Measurements from ENCODE around the gene FARS2. TPM values are rescaled to one million over a fixed set of nuclear protein-coding genes. Genes with fewer than 3 reads are reported as not detected.
"Not testable (repeated sequence)": the region's sequence is repeated elsewhere in the genome, so short reads cannot be mapped to it uniquely, and the experiment has no call there.

FARS2 gene
- total RNA-seq, 1 donor from 2014 or later, result 21.9 TPM

DNA sequence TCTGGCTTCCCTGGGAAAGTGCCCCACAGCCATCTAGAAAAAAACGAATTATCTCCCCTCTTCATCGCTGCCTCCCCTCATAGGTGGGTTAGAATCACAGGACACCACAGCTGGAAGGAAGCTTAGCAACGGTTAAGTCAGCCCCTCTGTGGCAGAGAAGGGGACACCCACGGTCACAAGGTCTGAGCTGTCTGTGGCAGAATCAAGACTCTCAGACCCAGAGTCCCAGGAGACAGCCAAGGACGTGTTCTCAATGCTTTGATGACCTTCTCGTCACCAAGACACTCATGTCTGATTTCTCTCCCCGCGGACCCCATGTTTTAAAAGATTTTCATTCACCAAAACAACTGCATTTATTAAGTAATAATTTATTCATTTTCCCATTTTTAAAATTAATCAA, 523.9 kb downstream of the FARS2 start:
- no peak for DNase-seq (ENCODE audit: extremely low spot score, unreplicated experiment)
- Mint-ChIP-seq H3K4me1 (ENCODE audit: unreplicated experiment) (peaks cover 12% of the 10 kb centered on the region), H3K4me3 (no peak overlapping the region), H3K9me3 (no peaks in the 10 kb centered on the region), H3K27me3 (peaks cover 43% of the 10 kb centered on the region), H3K36me3 (peaks cover 4% of the 10 kb centered on the region), H3K27ac (no peak overlapping the region)
- TF ChIP-seq, protein P1, sequence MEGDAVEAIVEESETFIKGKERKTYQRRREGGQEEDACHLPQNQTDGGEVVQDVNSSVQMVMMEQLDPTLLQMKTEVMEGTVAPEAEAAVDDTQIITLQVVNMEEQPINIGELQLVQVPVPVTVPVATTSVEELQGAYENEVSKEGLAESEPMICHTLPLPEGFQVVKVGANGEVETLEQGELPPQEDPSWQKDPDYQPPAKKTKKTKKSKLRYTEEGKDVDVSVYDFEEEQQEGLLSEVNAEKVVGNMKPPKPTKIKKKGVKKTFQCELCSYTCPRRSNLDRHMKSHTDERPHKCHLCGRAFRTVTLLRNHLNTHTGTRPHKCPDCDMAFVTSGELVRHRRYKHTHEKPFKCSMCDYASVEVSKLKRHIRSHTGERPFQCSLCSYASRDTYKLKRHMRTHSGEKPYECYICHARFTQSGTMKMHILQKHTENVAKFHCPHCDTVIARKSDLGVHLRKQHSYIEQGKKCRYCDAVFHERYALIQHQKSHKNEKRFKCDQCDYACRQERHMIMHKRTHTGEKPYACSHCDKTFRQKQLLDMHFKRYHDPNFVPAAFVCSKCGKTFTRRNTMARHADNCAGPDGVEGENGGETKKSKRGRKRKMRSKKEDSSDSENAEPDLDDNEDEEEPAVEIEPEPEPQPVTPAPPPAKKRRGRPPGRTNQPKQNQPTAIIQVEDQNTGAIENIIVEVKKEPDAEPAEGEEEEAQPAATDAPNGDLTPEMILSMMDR (conservative IDR thresholded peaks at IDR 0.05), result no peak

DNA sequence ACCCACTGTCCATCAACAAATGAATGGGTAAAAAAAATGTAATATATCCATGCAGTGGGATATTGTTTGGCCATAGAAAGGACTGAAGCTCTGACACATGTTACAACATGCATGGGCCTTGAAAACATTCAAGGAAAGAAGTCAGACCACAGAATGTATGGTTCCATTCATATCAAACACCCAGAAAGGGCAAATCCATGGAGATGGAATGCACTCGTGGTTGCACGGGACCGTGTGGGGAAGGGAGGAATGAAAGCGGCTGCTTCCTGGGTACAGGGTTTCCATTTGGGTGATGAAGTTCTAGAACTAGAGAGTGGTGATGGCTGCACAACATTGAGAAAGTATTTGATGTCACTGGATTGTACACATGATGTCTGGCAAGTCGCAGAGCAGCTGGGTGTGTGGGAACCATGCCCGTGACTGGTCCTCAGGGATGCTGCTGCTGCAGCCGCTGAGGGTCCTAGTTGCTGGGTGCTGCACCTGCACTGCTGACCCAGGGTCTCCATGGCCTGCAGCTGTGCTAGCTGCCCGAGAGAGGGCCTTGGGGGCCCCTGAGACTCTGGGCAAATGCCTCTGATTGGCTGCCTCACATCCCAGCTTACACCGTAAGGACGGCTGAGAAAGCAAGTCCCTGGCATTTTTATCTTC, 525.1 kb downstream of the FARS2 start:
- no peak for DNase-seq (ENCODE audit: extremely low spot score, unreplicated experiment)
- Mint-ChIP-seq H3K4me3 (no peak overlapping the region), H3K9me3 (no peaks in the 10 kb centered on the region), H3K27ac (no peak overlapping the region), H3K36me3 (peaks cover 4% of the 10 kb centered on the region), H3K27me3 (peaks cover 45% of the 10 kb centered on the region), H3K4me1 (ENCODE audit: unreplicated experiment) (peaks cover 12% of the 10 kb centered on the region)
- TF ChIP-seq, protein P1 (conservative IDR thresholded peaks at IDR 0.05), result no peak

DNA sequence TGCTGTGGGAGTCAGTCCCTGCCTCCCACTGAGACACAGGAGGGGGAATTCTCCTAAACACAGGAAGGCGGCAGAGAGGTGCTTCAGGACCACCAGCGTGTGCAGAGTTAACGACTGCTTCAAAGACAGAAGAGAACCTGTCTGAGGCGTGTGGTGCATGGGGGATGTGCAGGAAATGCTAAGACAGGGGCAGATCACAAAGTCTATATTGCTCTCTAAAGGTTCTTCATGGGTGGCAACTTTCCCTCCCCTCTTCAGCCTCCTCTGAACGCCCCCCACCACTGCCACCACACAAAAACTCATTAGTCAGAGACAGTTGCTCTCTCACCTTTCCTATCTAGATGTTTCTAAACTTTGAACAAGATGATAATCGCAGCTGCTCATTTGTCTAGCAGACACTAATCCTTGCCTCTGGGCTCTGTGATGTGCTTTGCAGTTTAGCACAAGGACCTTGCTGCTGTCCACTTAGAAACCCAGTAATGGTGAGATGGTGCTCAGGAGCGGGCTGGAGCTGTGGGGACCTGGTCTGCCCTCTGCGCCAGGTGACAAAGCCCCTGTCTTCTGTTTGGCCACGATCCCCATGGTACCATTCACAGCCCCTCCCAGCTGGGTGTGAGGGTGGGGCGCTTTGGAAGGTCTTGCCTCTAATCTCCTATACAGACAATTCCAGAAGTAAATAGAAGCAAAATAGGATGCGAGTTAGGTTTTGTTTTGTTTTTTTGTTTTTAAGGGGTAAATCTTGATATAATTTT, 525.8 kb downstream of the FARS2 start:
- Mint-ChIP-seq H3K9me3 (peaks cover under 1% of the 10 kb centered on the region), H3K27ac (no peak overlapping the region), H3K4me3 (no peak overlapping the region), H3K27me3 (peaks cover 50% of the 10 kb centered on the region), H3K36me3 (peaks cover 4% of the 10 kb centered on the region), H3K4me1 (ENCODE audit: unreplicated experiment) (peaks cover 12% of the 10 kb centered on the region)
- TF ChIP-seq, protein P1 (conservative IDR thresholded peaks at IDR 0.05), result no peak
- no peak for DNase-seq (ENCODE audit: extremely low spot score, unreplicated experiment)

DNA sequence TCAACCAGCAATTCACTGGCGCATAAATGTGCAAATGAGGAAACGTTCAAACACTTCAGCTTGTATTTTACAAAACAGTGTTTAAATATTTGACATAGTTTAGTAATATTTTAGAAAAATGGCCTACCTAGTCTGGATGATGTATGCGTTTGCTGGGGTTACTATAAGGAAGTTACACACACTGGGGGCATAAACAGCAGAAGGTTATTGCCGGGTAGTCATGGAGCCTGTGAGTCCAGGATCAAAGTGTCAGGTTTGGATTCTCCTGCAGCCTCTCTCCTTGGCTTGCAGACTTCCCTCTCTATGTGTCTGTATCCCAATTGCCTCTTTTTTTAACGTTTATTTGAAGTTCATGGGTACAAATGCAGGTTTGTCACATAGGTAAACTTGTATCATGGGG, 528.1 kb downstream of the FARS2 start:
- DNase-seq (ENCODE audit: extremely low spot score, unreplicated experiment); H3K4me3 Mint-ChIP-seq; H3K36me3 Mint-ChIP-seq; H3K4me1 Mint-ChIP-seq (ENCODE audit: unreplicated experiment); H3K27ac Mint-ChIP-seq; H3K9me3 Mint-ChIP-seq: not testable (repeated sequence)
- peaks cover 54% of the 10 kb centered on the region for H3K27me3 Mint-ChIP-seq

DNA sequence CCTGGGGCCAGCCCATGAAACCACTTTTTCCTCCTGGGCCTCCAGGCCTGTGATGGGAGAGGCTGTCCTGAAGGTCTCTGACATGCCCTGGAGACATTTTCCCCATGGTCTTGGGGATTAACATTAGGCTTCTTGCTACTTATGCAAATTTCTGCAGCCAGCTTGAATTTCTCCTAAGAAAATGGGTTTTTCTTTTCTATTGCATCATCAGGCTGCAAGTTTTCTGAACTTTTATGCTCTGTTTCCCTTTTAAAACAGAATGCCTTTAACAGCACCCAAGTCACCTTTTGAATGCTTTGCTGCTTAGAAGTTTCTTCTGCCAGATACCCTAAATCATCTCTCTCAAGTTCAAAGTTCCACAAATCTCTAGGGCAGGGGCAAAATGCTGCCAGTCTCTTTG, 535.2 kb downstream of the FARS2 start:
- not testable (repeated sequence) for H3K4me1 Mint-ChIP-seq (ENCODE audit: unreplicated experiment); DNase-seq (ENCODE audit: extremely low spot score, unreplicated experiment)

DNA sequence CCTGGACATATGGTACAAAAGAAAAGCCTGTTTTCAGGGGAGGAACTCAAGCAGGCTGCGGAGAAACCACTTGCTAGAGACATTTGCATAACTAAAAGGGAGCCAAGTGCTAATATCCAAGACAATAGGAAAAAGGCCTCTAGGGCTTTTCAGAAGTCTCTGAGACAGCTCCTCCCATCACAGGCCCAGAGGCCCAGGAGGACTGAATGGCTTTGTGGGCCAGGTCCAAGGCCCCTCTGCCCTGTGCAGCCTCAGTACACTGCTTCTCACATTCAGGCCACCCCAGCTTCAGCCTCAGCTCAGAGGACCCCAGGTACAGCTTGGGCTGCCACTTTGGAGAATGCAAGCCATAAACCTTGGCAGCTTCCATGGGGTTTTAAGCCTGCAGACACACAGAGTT, 545.1 kb downstream of the FARS2 start:
- not testable (repeated sequence) for H3K36me3 Mint-ChIP-seq; H3K9me3 Mint-ChIP-seq; H3K4me3 Mint-ChIP-seq; DNase-seq (ENCODE audit: extremely low spot score, unreplicated experiment); H3K27me3 Mint-ChIP-seq; H3K4me1 Mint-ChIP-seq (ENCODE audit: unreplicated experiment); H3K27ac Mint-ChIP-seq

More for the DNA sequence above, 535.2 kb downstream of the FARS2 start:
- Mint-ChIP-seq H3K9me3 (peaks cover 32% of the 10 kb centered on the region), H3K27me3 (peaks cover 22% of the 10 kb centered on the region)
- not testable (repeated sequence) for H3K4me3 Mint-ChIP-seq, H3K36me3 Mint-ChIP-seq, H3K27ac Mint-ChIP-seq

DNA sequence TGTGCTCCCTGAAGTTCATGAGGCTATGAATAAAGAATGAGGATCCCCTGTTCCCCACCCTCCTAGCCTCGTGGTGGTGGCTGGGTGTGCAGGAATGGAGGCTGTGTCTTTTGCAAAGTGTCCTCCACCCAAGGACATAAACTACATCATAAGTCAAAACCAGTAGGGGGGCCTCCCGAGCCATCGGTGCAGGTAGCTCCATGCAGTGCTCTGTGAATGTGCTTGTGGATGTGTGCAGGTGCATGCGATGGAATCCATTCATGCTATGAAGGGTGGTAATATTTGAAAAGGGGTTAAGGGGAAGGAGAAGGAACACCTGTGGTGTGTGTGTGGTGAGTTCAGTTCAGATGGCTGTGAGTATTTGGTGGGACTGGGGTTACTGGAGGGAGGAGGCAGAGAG, 548.1 kb downstream of the FARS2 start:
- H3K36me3 Mint-ChIP-seq, result no peaks in the 10 kb centered on the region
- peaks cover 17% of the 10 kb centered on the region for H3K9me3 Mint-ChIP-seq
- no peak overlapping the region for H3K27ac Mint-ChIP-seq
- H3K27me3 Mint-ChIP-seq, result peaks cover 7% of the 10 kb centered on the region
- no peak overlapping the region for H3K4me3 Mint-ChIP-seq
- DNase-seq (ENCODE audit: extremely low spot score, unreplicated experiment), result no peak
- no peaks in the 10 kb centered on the region for H3K4me1 Mint-ChIP-seq (ENCODE audit: unreplicated experiment)
- TF ChIP-seq, protein P1 (conservative IDR thresholded peaks at IDR 0.05), result no peak
